Brain microvascular endothelial cell (primary cell): ENCODE data around the gene B3GNT3.

Experiments used
- DNase-seq: peaks from one replicate; pipeline ENCODE4 v3.0.0-alpha.2; 2020
- H3K27ac ChIP-seq: fragments of 250-450 bp; sonication (Bioruptor Pico); 2 replicates; pipeline ENCODE4 v1.5.1; 2020; ENCODE audit warnings: mild to moderate bottlenecking, moderate library complexity
- H3K27me3 ChIP-seq: fragments of 250-450 bp; sonication (Bioruptor Pico); replicated peaks from 2 replicates; pipeline ENCODE4 v1.5.1; 2020; ENCODE audit warnings: mild to moderate bottlenecking
- H3K36me3 ChIP-seq: fragments of 250-450 bp; sonication (Bioruptor Pico); replicated peaks from 2 replicates; pipeline ENCODE4 v1.5.1; 2020; ENCODE audit warnings: mild to moderate bottlenecking
- H3K4me3 ChIP-seq: 2 replicates; pipeline ENCODE4 v1.5.1; 2011; ENCODE audit warnings: low read depth, mild to moderate bottlenecking, control low read depth, low read length, moderate library complexity
- in situ Hi-C: cut with HindIII; loops from 2 replicates; pipeline ENCODE4 v1.10.0; 2017; ENCODE audit warnings: low sequenced_read_pairs, low pct_ligation_motif_present
- TF ChIP-seq, protein P1 (sequence below): IDR thresholded peaks from 2 replicates; pipeline ENCODE4 v1.5.1; 2011; ENCODE audit warnings: low read depth, mild to moderate bottlenecking, moderate library complexity, low read length, control low read depth, inconsistent platforms; ENCODE audit errors: missing control alignments

B3GNT3 gene

DNA sequence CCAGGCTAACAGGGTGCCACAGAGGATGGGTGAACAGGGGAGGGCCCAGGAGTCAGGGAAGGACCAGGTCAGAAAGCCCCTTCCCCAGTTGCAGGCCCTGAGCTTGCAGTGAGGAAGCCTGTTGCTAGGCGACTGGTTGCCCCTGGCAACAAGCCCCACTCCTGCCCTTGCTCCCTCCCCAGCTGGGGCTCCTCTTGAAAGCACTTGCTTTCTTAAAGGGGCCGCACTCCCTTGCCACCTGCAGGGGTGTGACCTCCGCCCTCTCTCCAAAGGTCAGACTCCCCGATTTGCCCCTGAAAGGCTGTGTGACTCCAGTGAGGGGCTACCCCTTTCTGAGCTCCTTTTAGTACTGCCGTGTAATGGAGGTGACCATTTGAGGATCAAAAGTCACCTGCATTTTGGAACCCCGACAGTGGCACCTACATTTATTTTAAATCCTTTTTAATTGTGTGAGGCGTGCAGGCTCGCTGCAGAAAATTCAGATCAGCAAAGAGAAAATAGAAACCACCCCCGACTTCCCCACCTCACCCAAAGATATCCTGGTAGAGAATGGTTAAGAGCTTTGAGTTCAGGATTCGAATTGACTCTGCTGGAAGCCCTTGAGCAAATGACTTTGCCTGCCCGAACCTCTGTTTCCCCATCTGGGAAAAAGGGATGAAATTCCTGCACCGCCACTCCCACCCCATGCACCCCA lies 38.8 kb upstream of the B3GNT3 start:
- H3K4me3 ChIP-seq, result no peak overlapping the region

DNA sequence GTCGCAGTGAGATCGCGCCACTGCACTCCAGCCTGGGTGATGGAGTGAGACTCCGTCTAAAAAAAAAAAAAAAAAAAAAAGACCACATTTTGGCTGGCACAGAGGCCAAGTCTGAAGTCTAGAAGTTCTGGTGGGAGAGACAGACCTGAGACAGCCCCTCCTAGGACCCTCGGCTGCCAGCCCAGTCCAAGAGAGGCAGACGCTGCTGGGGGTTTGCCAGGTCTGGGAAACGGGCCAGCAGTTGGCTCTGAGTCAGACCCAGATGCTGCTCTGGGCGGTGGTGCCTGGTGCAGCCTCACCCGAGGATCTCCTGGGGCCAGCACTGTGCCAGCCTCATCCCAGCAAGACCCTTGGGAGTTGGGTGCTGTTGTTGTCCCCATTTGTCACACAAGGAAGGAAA lies 37.8 kb upstream of the B3GNT3 start:
- DNase-seq, result peak; percentile 56
- H3K36me3 ChIP-seq, result no peaks in the 10 kb centered on the region
- no peak overlapping the region for H3K4me3 ChIP-seq
- TF ChIP-seq, protein P1, sequence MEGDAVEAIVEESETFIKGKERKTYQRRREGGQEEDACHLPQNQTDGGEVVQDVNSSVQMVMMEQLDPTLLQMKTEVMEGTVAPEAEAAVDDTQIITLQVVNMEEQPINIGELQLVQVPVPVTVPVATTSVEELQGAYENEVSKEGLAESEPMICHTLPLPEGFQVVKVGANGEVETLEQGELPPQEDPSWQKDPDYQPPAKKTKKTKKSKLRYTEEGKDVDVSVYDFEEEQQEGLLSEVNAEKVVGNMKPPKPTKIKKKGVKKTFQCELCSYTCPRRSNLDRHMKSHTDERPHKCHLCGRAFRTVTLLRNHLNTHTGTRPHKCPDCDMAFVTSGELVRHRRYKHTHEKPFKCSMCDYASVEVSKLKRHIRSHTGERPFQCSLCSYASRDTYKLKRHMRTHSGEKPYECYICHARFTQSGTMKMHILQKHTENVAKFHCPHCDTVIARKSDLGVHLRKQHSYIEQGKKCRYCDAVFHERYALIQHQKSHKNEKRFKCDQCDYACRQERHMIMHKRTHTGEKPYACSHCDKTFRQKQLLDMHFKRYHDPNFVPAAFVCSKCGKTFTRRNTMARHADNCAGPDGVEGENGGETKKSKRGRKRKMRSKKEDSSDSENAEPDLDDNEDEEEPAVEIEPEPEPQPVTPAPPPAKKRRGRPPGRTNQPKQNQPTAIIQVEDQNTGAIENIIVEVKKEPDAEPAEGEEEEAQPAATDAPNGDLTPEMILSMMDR, result no peak
- H3K27me3 ChIP-seq, result no peaks in the 10 kb centered on the region
- H3K27ac ChIP-seq, result no peak overlapping the region
- in situ Hi-C loops, result no loop called here

More for the DNA sequence above, 38.8 kb upstream of the B3GNT3 start:
- no peaks in the 10 kb centered on the region for H3K27me3 ChIP-seq
- in situ Hi-C loops, result no loop called here
- no peaks in the 10 kb centered on the region for H3K36me3 ChIP-seq
- TF ChIP-seq, protein P1, result no peak
- DNase-seq, result peak; percentile 25
- H3K27ac ChIP-seq, result no peak overlapping the region

DNA sequence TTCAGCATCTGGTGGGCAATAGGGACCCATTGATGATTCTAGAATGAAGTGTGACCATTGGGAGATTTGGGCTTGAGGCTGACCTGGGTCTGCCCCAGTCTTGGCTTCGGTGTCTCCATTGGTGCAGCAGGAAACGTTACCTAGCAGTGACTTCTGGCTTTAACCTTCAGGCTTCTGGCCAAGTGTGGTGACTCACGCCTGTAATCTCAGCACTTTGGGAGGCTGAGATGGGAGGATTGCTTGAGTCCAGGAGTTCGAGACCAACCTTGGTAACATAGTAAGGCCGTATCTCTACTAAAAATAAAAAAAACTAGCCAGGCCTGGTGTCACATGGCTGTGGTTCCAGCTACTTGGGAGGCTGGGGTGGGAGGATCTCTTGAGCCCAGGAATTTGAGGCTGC lies 36.4 kb upstream of the B3GNT3 start:
- H3K36me3 ChIP-seq, result no peaks in the 10 kb centered on the region
- in situ Hi-C loops, result no loop called here
- H3K27me3 ChIP-seq, result no peaks in the 10 kb centered on the region
- H3K27ac ChIP-seq, result no peak overlapping the region
- no peak for DNase-seq
- TF ChIP-seq, protein P1, result no peak
- H3K4me3 ChIP-seq, result no peak overlapping the region

DNA sequence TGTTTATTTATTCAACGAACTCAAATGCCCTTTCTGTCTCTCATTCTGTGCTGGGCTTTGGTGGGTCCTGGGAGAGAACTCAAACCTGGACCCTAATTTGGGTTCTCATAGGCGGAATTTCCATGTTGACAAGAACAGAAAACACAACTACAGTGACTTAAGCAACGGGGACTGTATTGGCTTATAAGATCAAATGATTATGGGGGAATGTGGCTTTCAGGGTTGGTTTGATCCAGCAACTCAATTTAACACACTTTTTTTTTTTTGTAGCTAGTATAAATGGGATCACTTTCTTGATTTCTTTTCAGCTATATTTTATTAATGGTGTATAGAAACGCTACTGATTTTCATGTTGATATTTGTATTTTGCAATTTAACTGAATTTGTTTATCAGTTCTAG lies 33.8 kb upstream of the B3GNT3 start:
- TF ChIP-seq, protein P1, result no peak
- no peaks in the 10 kb centered on the region for H3K36me3 ChIP-seq
- DNase-seq, result no peak
- H3K27ac ChIP-seq, result no peak overlapping the region
- H3K4me3 ChIP-seq, result no peak overlapping the region
- H3K27me3 ChIP-seq, result no peaks in the 10 kb centered on the region
- in situ Hi-C loops, result no loop called here

DNA sequence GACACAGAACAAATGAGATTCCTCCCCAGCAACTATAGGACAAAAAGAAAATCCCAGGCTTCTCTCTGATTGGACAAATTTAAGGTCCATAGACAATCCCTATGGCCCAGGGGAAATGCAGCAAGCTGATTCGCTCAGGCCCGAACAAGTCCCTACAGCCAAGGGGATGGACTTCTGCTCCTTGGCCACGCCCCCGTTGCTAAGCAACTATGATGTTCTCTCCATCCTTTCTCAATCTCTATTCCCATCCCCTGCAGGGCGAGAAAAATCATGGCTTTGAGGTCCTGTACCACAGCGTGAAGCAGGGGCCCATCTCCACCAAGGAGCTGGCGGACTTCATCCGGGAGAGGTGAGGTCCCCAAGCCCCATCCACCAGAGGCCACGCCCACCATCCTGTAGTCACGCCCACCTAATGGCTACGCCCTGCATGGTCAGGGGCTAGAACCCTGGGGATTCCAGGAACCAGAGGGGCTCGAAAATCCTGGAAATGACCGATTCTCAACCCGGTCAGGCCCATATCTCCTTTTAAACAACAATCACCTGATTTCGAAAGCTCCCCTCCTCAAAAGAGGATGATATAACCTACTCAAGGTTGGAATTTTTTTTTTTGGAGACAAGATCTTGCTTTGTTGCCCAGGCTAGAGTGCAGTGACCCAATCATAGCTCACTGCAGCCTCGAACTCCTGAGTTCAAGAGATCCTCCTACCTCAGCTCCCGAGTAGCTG lies 32.3 kb upstream of the B3GNT3 start:
- in situ Hi-C loops, result no loop called here
- Histone ChIP-seq H3K36me3 (no peaks in the 10 kb centered on the region), H3K4me3 (no peak overlapping the region), H3K27me3 (no peaks in the 10 kb centered on the region), H3K27ac (no peak overlapping the region)
- TF ChIP-seq, protein P1, result no peak
- peak; percentile 83 for DNase-seq
